Caco-2 (cell line): ENCODE data around the gene AUTS2. TPM values are rescaled to one million over a fixed set of nuclear protein-coding genes. Genes with fewer than 3 reads are reported as not detected.

Source experiments
- BruUV-seq: library from RNA; stranded (reverse); fragments of 400-500 nt; replicated peaks from 2 replicates; lab custom pipeline; 2021; lab: Mats Ljungman, UMichigan
- CTCF ChIA-PET: fragments of 300-600 bp; sonication (Branson Sonifier 250); formaldehyde crosslinking; loops from one replicate; lab custom pipeline; 2022; ENCODE audit warnings: antibody characterized with exemption; lab: Charles Lee
- POLR2A ChIA-PET: fragments of 300-600 bp; sonication (Branson Sonifier 250); formaldehyde crosslinking; loops from one replicate; lab custom pipeline; 2022; ENCODE audit warnings: antibody characterized with exemption; lab: Charles Lee
- DNase-seq, 2 experiments: peaks; one replicate each; pipeline versions ENCODE4 v3.0.0 to v3.0.0-alpha.2; 2020 to 2022
- H3K27me3 ChIP-seq: replicated peaks from 2 replicates; pipeline ENCODE4 v1.6.0; 2011; ENCODE audit warnings: low read length; ENCODE audit not compliant: control insufficient read depth, insufficient read depth
- H3K36me3 ChIP-seq: 2 replicates; pipeline ENCODE4 v1.5.1; 2011; ENCODE audit warnings: low read length; ENCODE audit not compliant: control insufficient read depth, insufficient read depth
- H3K4me1 ChIP-seq: fragments of 250-450 bp; sonication (Bioruptor Pico); 2 replicates; pipeline ENCODE4 v1.5.1; 2020; ENCODE audit warnings: mild to moderate bottlenecking
- H3K4me3 ChIP-seq: 2 replicates; pipeline ENCODE4 v1.5.1; 2011; ENCODE audit warnings: low read depth, mild to moderate bottlenecking, control low read depth, low read length
- H3K9me3 ChIP-seq: fragments of 250-450 bp; sonication (Bioruptor Pico); 2 replicates; pipeline ENCODE4 v1.5.1; 2020; ENCODE audit warnings: mild to moderate bottlenecking, moderate library complexity
- H3K27ac Mint-ChIP-seq: one replicate; pipeline ENCODE4 v1.8.0; 2022; ENCODE audit warnings: mixed read lengths; ENCODE audit not compliant: unreplicated experiment
- H3K27me3 Mint-ChIP-seq: one replicate; pipeline ENCODE4 v1.8.0; 2022; ENCODE audit warnings: mixed read lengths; ENCODE audit not compliant: insufficient read depth, unreplicated experiment
- H3K36me3 Mint-ChIP-seq: one replicate; pipeline ENCODE4 v1.8.0; 2022; ENCODE audit warnings: mild to moderate bottlenecking, mixed read lengths; ENCODE audit not compliant: insufficient read depth, unreplicated experiment
- H3K4me1 Mint-ChIP-seq: one replicate; pipeline ENCODE4 v1.8.0; 2022; ENCODE audit warnings: low read depth, mixed read lengths; ENCODE audit not compliant: unreplicated experiment
- H3K4me3 Mint-ChIP-seq: one replicate; pipeline ENCODE4 v1.8.0; 2022; ENCODE audit warnings: mild to moderate bottlenecking, moderate library complexity, mixed read lengths; ENCODE audit not compliant: unreplicated experiment
- H3K9me3 Mint-ChIP-seq: one replicate; pipeline ENCODE4 v1.8.0; 2022; ENCODE audit warnings: mixed read lengths; ENCODE audit not compliant: unreplicated experiment
- intact Hi-C: fragments of 100-400 bp; cut with micrococcal nuclease; formaldehyde crosslinking; loops from one replicate; pipeline ENCODE4 v1.10.0; 2022; ENCODE audit not compliant: unreplicated experiment
- total RNA-seq: library from RNA; stranded (reverse); gene quantifications from 2 replicates; pipeline ENCODE4 v1.2.3, GENCODE V29; 2022
- TF ChIP-seq, protein P1 (sequence below), 2 experiments: fragments of 200-600 bp in 1 of 2; IDR thresholded peaks; 1 replicate in 1 of 2; 2 replicates in 1 of 2; pipeline versions ENCODE4 v1.5.1 to v1.8.0; 2011 to 2022; ENCODE audit warnings: antibody characterized with exemption in 1 of 2, control low read depth in 1 of 2, inconsistent platforms in 1 of 2, low read depth in 1 of 2, low read length in 1 of 2, mild to moderate bottlenecking in 1 of 2, moderate library complexity in 1 of 2; ENCODE audit not compliant: insufficient read depth in 1 of 2, severe bottlenecking in 1 of 2, unreplicated experiment in 1 of 2

The AUTS2 gene
- total RNA-seq, 1 experiment from 2014 or later, result 37.1 TPM

DNA sequence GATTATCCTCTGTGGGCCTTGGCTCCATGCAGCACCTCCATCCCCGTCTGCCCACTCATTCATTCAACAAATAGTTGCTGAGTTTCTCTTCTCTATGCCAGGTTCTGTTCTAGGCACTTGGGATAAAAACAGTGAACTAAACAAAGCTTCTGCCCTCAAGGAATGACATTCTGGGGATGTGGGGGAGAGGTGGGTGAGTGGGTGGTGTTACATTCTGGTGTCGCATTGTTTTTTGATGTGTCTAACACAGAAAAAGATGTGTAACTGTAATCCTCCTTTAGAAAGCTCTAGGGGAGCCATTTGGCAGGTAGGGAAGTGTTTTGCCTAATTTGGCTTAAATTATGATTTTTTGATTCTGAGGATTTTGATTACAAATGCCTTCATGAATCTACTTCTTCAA is 21.4 kb downstream of the AUTS2 start:
- no peaks in the 10 kb centered on the region for H3K9me3 ChIP-seq
- Mint-ChIP-seq H3K36me3 (no peaks in the 10 kb centered on the region), H3K4me1 (no peaks in the 10 kb centered on the region), H3K4me3 (no peak overlapping the region), H3K27ac (no peak overlapping the region), H3K9me3 (no peaks in the 10 kb centered on the region), H3K27me3 (peaks cover 5% of the 10 kb centered on the region)
- no TSS peak for BruUV-seq
- intact Hi-C loops, result no loop called here
- no peak overlapping the region for H3K4me3 ChIP-seq
- ChIA-PET POLR2A (no interaction called here), CTCF (no interaction called here)
- H3K36me3 ChIP-seq, result no peaks in the 10 kb centered on the region
- TF ChIP-seq, protein P1, sequence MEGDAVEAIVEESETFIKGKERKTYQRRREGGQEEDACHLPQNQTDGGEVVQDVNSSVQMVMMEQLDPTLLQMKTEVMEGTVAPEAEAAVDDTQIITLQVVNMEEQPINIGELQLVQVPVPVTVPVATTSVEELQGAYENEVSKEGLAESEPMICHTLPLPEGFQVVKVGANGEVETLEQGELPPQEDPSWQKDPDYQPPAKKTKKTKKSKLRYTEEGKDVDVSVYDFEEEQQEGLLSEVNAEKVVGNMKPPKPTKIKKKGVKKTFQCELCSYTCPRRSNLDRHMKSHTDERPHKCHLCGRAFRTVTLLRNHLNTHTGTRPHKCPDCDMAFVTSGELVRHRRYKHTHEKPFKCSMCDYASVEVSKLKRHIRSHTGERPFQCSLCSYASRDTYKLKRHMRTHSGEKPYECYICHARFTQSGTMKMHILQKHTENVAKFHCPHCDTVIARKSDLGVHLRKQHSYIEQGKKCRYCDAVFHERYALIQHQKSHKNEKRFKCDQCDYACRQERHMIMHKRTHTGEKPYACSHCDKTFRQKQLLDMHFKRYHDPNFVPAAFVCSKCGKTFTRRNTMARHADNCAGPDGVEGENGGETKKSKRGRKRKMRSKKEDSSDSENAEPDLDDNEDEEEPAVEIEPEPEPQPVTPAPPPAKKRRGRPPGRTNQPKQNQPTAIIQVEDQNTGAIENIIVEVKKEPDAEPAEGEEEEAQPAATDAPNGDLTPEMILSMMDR (IDR thresholded peaks at IDR 0.05; ENCODE audit: insufficient read depth in 1 of 2, low read depth in 1 of 2, low read length in 1 of 2, severe bottlenecking in 1 of 2, unreplicated experiment in 1 of 2), result no peak
- no peaks in the 10 kb centered on the region for H3K4me1 ChIP-seq
- no peak for DNase-seq
- H3K27me3 ChIP-seq, result no peaks in the 10 kb centered on the region

DNA sequence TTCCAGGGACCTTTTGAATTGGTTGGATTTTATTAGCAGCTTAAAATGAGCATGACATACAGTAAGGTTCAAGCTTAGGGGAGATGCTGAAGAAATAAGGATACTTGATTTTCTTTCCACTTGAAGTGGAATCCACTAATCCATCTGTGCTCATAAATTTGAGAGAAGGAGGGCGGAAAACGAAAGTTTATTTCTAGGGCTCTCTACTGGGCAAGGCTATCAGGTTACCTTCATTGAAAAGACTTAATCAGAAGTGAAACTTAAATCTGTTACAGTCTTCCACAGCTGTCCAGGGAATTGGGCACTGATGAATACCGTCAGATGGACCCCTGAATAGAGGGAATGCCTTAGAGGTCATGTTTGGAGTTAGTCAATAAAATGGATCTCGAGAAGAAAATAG is 21.8 kb downstream of the AUTS2 start:
- CTCF ChIA-PET, result no interaction called here
- Histone ChIP-seq H3K27me3 (no peaks in the 10 kb centered on the region), H3K4me3 (no peak overlapping the region), H3K4me1 (no peaks in the 10 kb centered on the region), H3K9me3 (no peaks in the 10 kb centered on the region), H3K36me3 (no peaks in the 10 kb centered on the region)
- TF ChIP-seq, protein P1 (IDR thresholded peaks at IDR 0.05; ENCODE audit: insufficient read depth in 1 of 2, low read depth in 1 of 2, low read length in 1 of 2, severe bottlenecking in 1 of 2, unreplicated experiment in 1 of 2), result no peak
- H3K36me3 Mint-ChIP-seq, result no peaks in the 10 kb centered on the region
- no peak overlapping the region for H3K4me3 Mint-ChIP-seq
- POLR2A ChIA-PET, result no interaction called here
- intact Hi-C loops, result no loop called here
- no peaks in the 10 kb centered on the region for H3K9me3 Mint-ChIP-seq
- peaks cover 5% of the 10 kb centered on the region for H3K27me3 Mint-ChIP-seq
- no TSS peak for BruUV-seq
- no peaks in the 10 kb centered on the region for H3K4me1 Mint-ChIP-seq
- H3K27ac Mint-ChIP-seq, result no peak overlapping the region
- no peak for DNase-seq

DNA sequence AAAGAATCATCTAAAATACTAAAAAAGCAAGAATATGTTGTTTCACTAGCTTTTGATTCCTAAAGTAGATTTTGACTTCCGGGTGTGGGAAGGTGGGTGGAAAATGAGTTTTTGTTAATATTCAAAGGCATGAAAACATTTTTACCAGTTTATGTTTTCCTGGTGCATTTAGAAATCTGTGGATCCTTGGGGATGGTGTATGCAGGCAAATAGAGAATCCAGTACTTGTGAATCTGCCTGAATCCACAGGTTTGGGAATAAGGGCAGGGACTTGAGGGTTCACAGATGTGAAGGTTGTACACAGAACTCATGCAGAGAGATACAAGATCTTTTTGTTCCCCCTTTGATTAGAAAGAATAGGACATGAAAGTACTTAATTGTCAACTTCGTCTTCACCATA is 22.4 kb downstream of the AUTS2 start:
- intact Hi-C loops, result no loop called here
- Histone ChIP-seq H3K4me1 (no peaks in the 10 kb centered on the region), H3K9me3 (no peaks in the 10 kb centered on the region), H3K4me3 (no peak overlapping the region), H3K36me3 (no peaks in the 10 kb centered on the region), H3K27me3 (no peaks in the 10 kb centered on the region)
- Mint-ChIP-seq H3K9me3 (no peaks in the 10 kb centered on the region), H3K4me3 (no peak overlapping the region), H3K4me1 (no peaks in the 10 kb centered on the region), H3K36me3 (no peaks in the 10 kb centered on the region), H3K27ac (no peak overlapping the region), H3K27me3 (peaks cover 5% of the 10 kb centered on the region)
- POLR2A ChIA-PET, result no interaction called here
- CTCF ChIA-PET, result no interaction called here
- DNase-seq, result no peak
- TF ChIP-seq, protein P1 (IDR thresholded peaks at IDR 0.05; ENCODE audit: insufficient read depth in 1 of 2, low read depth in 1 of 2, low read length in 1 of 2, severe bottlenecking in 1 of 2, unreplicated experiment in 1 of 2), result no peak
- BruUV-seq, result no TSS peak
